Nephron (organoid): ENCODE results near the gene PHC2.

Source experiments
- H3K27ac Mint-ChIP-seq, 3 experiments: 2 replicates each; pipeline ENCODE4 v1.8.0; 2020; ENCODE audit warnings: mixed read lengths in 3 of 3, mild to moderate bottlenecking in 2 of 3, moderate library complexity in 1 of 3
- H3K27me3 Mint-ChIP-seq: 2 replicates; pipeline ENCODE4 v1.8.0; 2021; ENCODE audit warnings: low read depth, mild to moderate bottlenecking, moderate library complexity, mixed read lengths
- H3K36me3 Mint-ChIP-seq: 2 replicates; pipeline ENCODE4 v1.8.0; 2020; ENCODE audit warnings: low read depth, mixed read lengths
- H3K4me1 Mint-ChIP-seq: 2 replicates; pipeline ENCODE4 v1.8.0; 2020; ENCODE audit warnings: mixed read lengths
- H3K4me3 Mint-ChIP-seq, 3 experiments: 2 replicates each; pipeline ENCODE4 v1.8.0; 2020; ENCODE audit warnings: mild to moderate bottlenecking in 3 of 3, mixed read lengths in 3 of 3, moderate library complexity in 2 of 3
- H3K9me3 Mint-ChIP-seq: 2 replicates; pipeline ENCODE4 v1.8.0; 2020; ENCODE audit warnings: mixed read lengths
- CTCF ChIP-seq, 3 experiments: fragments of 200-600 bp; sonication (generic); IDR thresholded peaks; one replicate each; pipeline ENCODE4 v1.5.0; 2021; ENCODE audit warnings: antibody characterized with exemption in 3 of 3; ENCODE audit not compliant: unreplicated experiment in 3 of 3

Gene PHC2

GRCh38 chr1:33359931-33360330, 71.0 kb downstream of the PHC2 start:
- peaks cover 63% of the 10 kb centered on the region for H3K4me1 Mint-ChIP-seq
- H3K27ac Mint-ChIP-seq = peak overlapping the region; percentile 5 to 43 (median 15)
- peaks cover 34% of the 10 kb centered on the region for H3K36me3 Mint-ChIP-seq
- no peaks in the 10 kb centered on the region for H3K9me3 Mint-ChIP-seq
- no peak overlapping the region for H3K4me3 Mint-ChIP-seq
- no peaks in the 10 kb centered on the region for H3K27me3 Mint-ChIP-seq
- no peak for TF ChIP-seq CTCF (IDR thresholded peaks at IDR 0.05; ENCODE audit: unreplicated experiment in 3 of 3)

- Mint-ChIP-seq H3K27ac (peak overlapping the region; percentile 34 to 80 (median 66)), H3K4me3 (no peak overlapping the region), H3K4me1 (peaks cover 54% of the 10 kb centered on the region), H3K27me3 (no peaks in the 10 kb centered on the region), H3K9me3 (no peaks in the 10 kb centered on the region), H3K36me3 (peaks cover 34% of the 10 kb centered on the region)
- no peak for TF ChIP-seq CTCF (IDR thresholded peaks at IDR 0.05; ENCODE audit: unreplicated experiment in 3 of 3)
Measured at GRCh38 chr1:33358795-33359503, 71.9 kb downstream of the PHC2 start.

GRCh38 chr1:33358114-33358794, 72.6 kb downstream of the PHC2 start:
- no peaks in the 10 kb centered on the region for H3K9me3 Mint-ChIP-seq
- peaks cover 52% of the 10 kb centered on the region for H3K4me1 Mint-ChIP-seq

GRCh38 chr1:33357099-33357498, 73.8 kb downstream of the PHC2 start:
- Mint-ChIP-seq H3K27me3 (no peaks in the 10 kb centered on the region), H3K4me3 (no peak overlapping the region), H3K4me1 (peaks cover 45% of the 10 kb centered on the region), H3K9me3 (no peaks in the 10 kb centered on the region), H3K36me3 (peaks cover 37% of the 10 kb centered on the region), H3K27ac (peak overlapping the region in 2 of 3 experiments; percentile 16 to 66)
- no peak for TF ChIP-seq CTCF (IDR thresholded peaks at IDR 0.05; ENCODE audit: unreplicated experiment in 3 of 3)

More at GRCh38 chr1:33358114-33358794, 72.6 kb downstream of the PHC2 start:
- Mint-ChIP-seq H3K4me3 (no peak overlapping the region), H3K27ac (peak overlapping the region; percentile 34 to 80 (median 66)), H3K27me3 (no peaks in the 10 kb centered on the region), H3K36me3 (peaks cover 34% of the 10 kb centered on the region)
- TF ChIP-seq CTCF (IDR thresholded peaks at IDR 0.05; ENCODE audit: unreplicated experiment in 3 of 3) = no peak

GRCh38 chr1:33354707-33355316, 76.1 kb downstream of the PHC2 start:
- Mint-ChIP-seq H3K27me3 (no peaks in the 10 kb centered on the region), H3K4me3 (no peak overlapping the region), H3K36me3 (peaks cover 36% of the 10 kb centered on the region), H3K27ac (peak overlapping the region in 1 of 3 experiments; percentile 32), H3K9me3 (no peaks in the 10 kb centered on the region), H3K4me1 (peaks cover 43% of the 10 kb centered on the region)
- TF ChIP-seq CTCF (IDR thresholded peaks at IDR 0.05; ENCODE audit: unreplicated experiment in 3 of 3) = no peak
